Measurements from ENCODE around the gene PDE1C.

PDE1C gene

DNA sequence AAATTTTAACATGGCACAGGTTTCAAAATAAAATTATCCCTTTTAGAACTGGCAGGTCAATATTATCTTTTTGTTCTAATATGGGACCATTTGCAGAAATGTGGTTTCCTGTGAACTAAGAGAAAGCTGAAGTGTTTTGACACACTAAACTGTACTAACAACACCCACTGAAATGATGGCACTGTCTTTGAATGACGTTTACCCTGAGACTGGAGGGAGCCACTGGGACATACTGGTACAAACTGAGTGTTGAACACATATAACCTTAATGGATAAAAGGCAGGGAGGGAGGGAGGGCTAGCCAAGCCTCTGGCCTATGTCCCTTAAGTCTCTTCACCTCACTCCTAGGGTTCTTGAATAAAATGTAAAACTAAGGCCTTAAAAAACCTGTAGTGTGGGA, 95.9 kb downstream of the PDE1C start:
- no peak for DNase-seq (ENCODE audit: low spot score)
- no peak for ATAC-seq (ENCODE audit: low read depth)
- Histone ChIP-seq H3K36me3 (ENCODE audit: low read depth) (no peaks in the 10 kb centered on the region), H3K9me3 (ENCODE audit: severe bottlenecking) (no peaks in the 10 kb centered on the region), H3K4me3 (ENCODE audit: severe bottlenecking) (no peak overlapping the region), H3K27me3 (ENCODE audit: insufficient read depth, poor library complexity, severe bottlenecking) (no peaks in the 10 kb centered on the region), H3K4me1 (ENCODE audit: insufficient read depth, poor library complexity, severe bottlenecking) (no peaks in the 10 kb centered on the region), H3K27ac (ENCODE audit: poor library complexity, severe bottlenecking) (no peak overlapping the region)
- TF ChIP-seq CTCF (IDR thresholded peaks at IDR 0.05; ENCODE audit: poor library complexity, severe bottlenecking), result no peak

- no peaks in the 10 kb centered on the region for H3K9me3 ChIP-seq (ENCODE audit: severe bottlenecking)
- H3K36me3 ChIP-seq (ENCODE audit: low read depth), result no peaks in the 10 kb centered on the region
- DNase-seq (ENCODE audit: low spot score) (no peak), ATAC-seq (ENCODE audit: low read depth) (no peak)
- H3K27ac ChIP-seq (ENCODE audit: poor library complexity, severe bottlenecking), result no peak overlapping the region
- H3K4me1 ChIP-seq (ENCODE audit: insufficient read depth, poor library complexity, severe bottlenecking), result no peaks in the 10 kb centered on the region
- no peak overlapping the region for H3K4me3 ChIP-seq (ENCODE audit: severe bottlenecking)
- H3K27me3 ChIP-seq (ENCODE audit: insufficient read depth, poor library complexity, severe bottlenecking), result no peaks in the 10 kb centered on the region
- no peak for TF ChIP-seq CTCF (IDR thresholded peaks at IDR 0.05; ENCODE audit: poor library complexity, severe bottlenecking)
Observed at GRCh38 chr7:31971049-31971667, 99.0 kb downstream of the PDE1C start.

DNA sequence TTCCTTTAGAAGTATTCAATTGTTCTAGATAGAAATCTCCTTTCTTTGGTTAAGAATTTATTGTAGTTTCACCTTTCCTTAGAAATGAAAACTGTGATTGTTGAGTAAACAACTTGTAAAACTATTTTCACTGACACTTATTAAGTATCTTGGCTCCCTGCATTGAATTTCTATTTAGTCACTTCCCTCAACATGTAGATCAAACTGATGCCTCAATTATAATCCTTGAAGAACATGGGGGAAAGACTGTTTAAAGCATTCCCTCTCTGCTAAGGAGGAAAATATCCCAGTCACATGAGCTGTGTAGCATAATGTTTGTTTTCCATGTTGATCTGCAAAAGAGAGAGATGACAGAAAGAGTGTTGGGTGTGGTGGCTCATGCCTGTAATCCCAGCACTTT, 99.7 kb downstream of the PDE1C start:
- Histone ChIP-seq H3K36me3 (ENCODE audit: low read depth) (no peaks in the 10 kb centered on the region), H3K4me3 (ENCODE audit: severe bottlenecking) (no peak overlapping the region), H3K9me3 (ENCODE audit: severe bottlenecking) (no peaks in the 10 kb centered on the region), H3K27me3 (ENCODE audit: insufficient read depth, poor library complexity, severe bottlenecking) (no peaks in the 10 kb centered on the region), H3K4me1 (ENCODE audit: insufficient read depth, poor library complexity, severe bottlenecking) (no peaks in the 10 kb centered on the region), H3K27ac (ENCODE audit: poor library complexity, severe bottlenecking) (no peak overlapping the region)
- ATAC-seq (ENCODE audit: low read depth), result no peak
- no peak for TF ChIP-seq CTCF (IDR thresholded peaks at IDR 0.05; ENCODE audit: poor library complexity, severe bottlenecking)
- no peak for DNase-seq (ENCODE audit: low spot score)

DNA sequence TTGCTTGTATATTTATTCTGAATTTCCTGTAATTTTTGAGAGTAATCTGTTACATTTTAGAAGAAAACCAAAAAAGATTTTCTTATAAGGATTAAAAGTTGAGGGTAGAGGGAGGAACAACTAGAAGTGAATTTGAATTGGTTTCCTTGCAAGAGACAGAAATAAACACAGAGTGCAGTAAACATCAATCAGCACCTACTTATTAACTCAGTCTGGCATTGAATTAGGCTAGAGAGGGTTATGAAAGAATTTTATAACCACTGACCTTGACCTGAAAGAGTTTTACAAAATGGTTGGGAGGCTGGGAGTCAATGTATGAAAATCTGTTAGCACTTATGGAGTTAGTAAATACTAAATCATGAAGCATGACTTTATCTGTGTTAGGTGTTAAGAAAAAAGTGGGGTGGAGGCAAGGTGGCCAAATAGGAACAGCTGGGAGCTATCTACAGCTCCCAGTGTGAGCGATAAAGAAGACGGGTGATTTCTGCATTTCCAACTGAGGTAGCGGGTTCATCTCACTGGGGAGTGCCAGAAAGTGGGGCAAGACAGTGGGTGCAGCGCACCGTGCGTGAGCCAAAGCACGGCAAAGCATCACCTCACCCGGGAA, 106.5 kb downstream of the PDE1C start:
- Histone ChIP-seq H3K9me3 (ENCODE audit: severe bottlenecking) (no peaks in the 10 kb centered on the region), H3K4me1 (ENCODE audit: insufficient read depth, poor library complexity, severe bottlenecking) (no peaks in the 10 kb centered on the region), H3K27ac (ENCODE audit: poor library complexity, severe bottlenecking) (no peak overlapping the region), H3K27me3 (ENCODE audit: insufficient read depth, poor library complexity, severe bottlenecking) (no peaks in the 10 kb centered on the region), H3K4me3 (ENCODE audit: severe bottlenecking) (no peak overlapping the region), H3K36me3 (ENCODE audit: low read depth) (no peaks in the 10 kb centered on the region)
- no peak for ATAC-seq (ENCODE audit: low read depth)
- no peak for DNase-seq (ENCODE audit: low spot score)
- no peak for TF ChIP-seq CTCF (IDR thresholded peaks at IDR 0.05; ENCODE audit: poor library complexity, severe bottlenecking)

GRCh38 chr7:31962246-31962645, 108.0 kb downstream of the PDE1C start:
- ATAC-seq (ENCODE audit: low read depth) (no peak), DNase-seq (ENCODE audit: low spot score) (no peak)
- no peak for TF ChIP-seq CTCF (IDR thresholded peaks at IDR 0.05; ENCODE audit: poor library complexity, severe bottlenecking)
- Histone ChIP-seq H3K4me1 (ENCODE audit: insufficient read depth, poor library complexity, severe bottlenecking) (peaks cover 13% of the 10 kb centered on the region), H3K4me3 (ENCODE audit: severe bottlenecking) (no peak overlapping the region), H3K27ac (ENCODE audit: poor library complexity, severe bottlenecking) (no peak overlapping the region), H3K36me3 (ENCODE audit: low read depth) (no peaks in the 10 kb centered on the region), H3K27me3 (ENCODE audit: insufficient read depth, poor library complexity, severe bottlenecking) (no peaks in the 10 kb centered on the region), H3K9me3 (ENCODE audit: severe bottlenecking) (no peaks in the 10 kb centered on the region)

Measured in RWPE2 (cell line).